ENCODE data around the gene ARL13B. TPM values are rescaled to one million over a fixed set of nuclear protein-coding genes. Genes with fewer than 3 reads are reported as not detected.

ARL13B gene
- total RNA-seq, 2 donors from 2014 or later: 17.2 to 23.9 TPM

- H3K4me1 Mint-ChIP-seq: no peaks in the 10 kb centered on the region
These were observed 40.3 kb downstream of the ARL13B start for GRCh38 chr3:94020293-94020692.

GRCh38 chr3:94024385-94024784 is 44.4 kb downstream of the ARL13B start:
- Histone ChIP-seq H3K27ac (ENCODE audit: low read depth, low read length) (no peak overlapping the region), H3K36me3 (ENCODE audit: control insufficient read depth, insufficient read depth, low read length) (peaks cover 6% of the 10 kb centered on the region), H3K9ac (ENCODE audit: extremely low read depth, low read length, poor library complexity, severe bottlenecking) (no peak overlapping the region), H3K4me3 (ENCODE audit: low read length) (no peak overlapping the region), H3K4me1 (ENCODE audit: control insufficient read depth, insufficient read depth, low read length) (no peaks in the 10 kb centered on the region), H3K27me3 (ENCODE audit: control insufficient read depth, insufficient read depth, low read length, poor library complexity, severe bottlenecking) (no peaks in the 10 kb centered on the region), H3K9me3 (ENCODE audit: control insufficient read depth, low read length) (no peaks in the 10 kb centered on the region)
- H3K9me3 Mint-ChIP-seq: no peaks in the 10 kb centered on the region
- no peak overlapping the region for H3K4me3 Mint-ChIP-seq
- no peak for TF ChIP-seq CTCF (conservative IDR thresholded peaks at IDR 0.05)
- DNase-seq: no peak
- 91% methylated on average over 3 of the region's 3 CpGs; no CpG with 5 or more reads in 1 of the 2 experiments for WGBS, 2 experiments (ENCODE audit: insufficient coverage in 1 of 2, insufficient read length in 1 of 2)
- H3K4me1 Mint-ChIP-seq: peaks cover 6% of the 10 kb centered on the region
- H3K27me3 Mint-ChIP-seq (ENCODE audit: insufficient read depth): no peaks in the 10 kb centered on the region
- no peak overlapping the region for H3K27ac Mint-ChIP-seq
- peaks cover 2% of the 10 kb centered on the region for H3K36me3 Mint-ChIP-seq (ENCODE audit: low read depth)

More at GRCh38 chr3:94020293-94020692, 40.3 kb downstream of the ARL13B start:
- Histone ChIP-seq H3K27me3 (ENCODE audit: control insufficient read depth, insufficient read depth, low read length, poor library complexity, severe bottlenecking) (no peaks in the 10 kb centered on the region), H3K4me3 (ENCODE audit: low read length) (no peak overlapping the region), H3K9ac (ENCODE audit: extremely low read depth, low read length, poor library complexity, severe bottlenecking) (no peak overlapping the region), H3K27ac (ENCODE audit: low read depth, low read length) (no peak overlapping the region), H3K36me3 (ENCODE audit: control insufficient read depth, insufficient read depth, low read length) (peaks cover 3% of the 10 kb centered on the region), H3K9me3 (ENCODE audit: control insufficient read depth, low read length) (no peaks in the 10 kb centered on the region), H3K4me1 (ENCODE audit: control insufficient read depth, insufficient read depth, low read length) (no peaks in the 10 kb centered on the region)
- Mint-ChIP-seq H3K4me3 (no peak overlapping the region), H3K27me3 (ENCODE audit: insufficient read depth) (no peaks in the 10 kb centered on the region), H3K36me3 (ENCODE audit: low read depth) (peaks cover 3% of the 10 kb centered on the region), H3K9me3 (no peaks in the 10 kb centered on the region), H3K27ac (no peak overlapping the region)
- TF ChIP-seq CTCF (conservative IDR thresholded peaks at IDR 0.05): no peak
- no peak for DNase-seq
- 83 to 100% methylated on average over 1 to 2 of the region's 3 CpGs for WGBS, 2 experiments (ENCODE audit: insufficient coverage in 1 of 2, insufficient read length in 1 of 2)

- Histone ChIP-seq H3K4me3 (ENCODE audit: low read length) (no peak overlapping the region), H3K36me3 (ENCODE audit: control insufficient read depth, insufficient read depth, low read length) (peaks cover 4% of the 10 kb centered on the region), H3K9ac (ENCODE audit: extremely low read depth, low read length, poor library complexity, severe bottlenecking) (no peak overlapping the region), H3K4me1 (ENCODE audit: control insufficient read depth, insufficient read depth, low read length) (no peaks in the 10 kb centered on the region), H3K27ac (ENCODE audit: low read depth, low read length) (no peak overlapping the region), H3K9me3 (ENCODE audit: control insufficient read depth, low read length) (no peaks in the 10 kb centered on the region), H3K27me3 (ENCODE audit: control insufficient read depth, insufficient read depth, low read length, poor library complexity, severe bottlenecking) (no peaks in the 10 kb centered on the region)
- H3K27me3 Mint-ChIP-seq (ENCODE audit: insufficient read depth): no peaks in the 10 kb centered on the region
- WGBS, 2 experiments (ENCODE audit: insufficient coverage in 1 of 2, insufficient read length in 1 of 2): 100% methylated on average over 2 of the region's 2 CpGs
- DNase-seq: no peak
- no peaks in the 10 kb centered on the region for H3K9me3 Mint-ChIP-seq
- peaks cover 8% of the 10 kb centered on the region for H3K36me3 Mint-ChIP-seq (ENCODE audit: low read depth)
- TF ChIP-seq CTCF (conservative IDR thresholded peaks at IDR 0.05): no peak
- H3K27ac Mint-ChIP-seq: no peak overlapping the region
- peaks cover 6% of the 10 kb centered on the region for H3K4me1 Mint-ChIP-seq
- no peak overlapping the region for H3K4me3 Mint-ChIP-seq
These were observed 46.7 kb downstream of the ARL13B start for GRCh38 chr3:94026623-94027022.

All from endodermal cell (in vitro differentiated cells).